GM12892 (cell line): Measurements from ENCODE around the gene TRPM3.

Source experiments
- POLR2AphosphoS5 ChIP-seq: IDR thresholded peaks from 2 replicates; pipeline ENCODE4 v1.6.1; 2011; ENCODE audit warnings: low read depth, low read length, control low read depth
- TAF1 ChIP-seq: IDR thresholded peaks from 2 replicates; pipeline ENCODE4 v1.6.1; 2011; ENCODE audit warnings: low read depth, mild to moderate bottlenecking, control low read depth, low read length, borderline replicate concordance

DNA sequence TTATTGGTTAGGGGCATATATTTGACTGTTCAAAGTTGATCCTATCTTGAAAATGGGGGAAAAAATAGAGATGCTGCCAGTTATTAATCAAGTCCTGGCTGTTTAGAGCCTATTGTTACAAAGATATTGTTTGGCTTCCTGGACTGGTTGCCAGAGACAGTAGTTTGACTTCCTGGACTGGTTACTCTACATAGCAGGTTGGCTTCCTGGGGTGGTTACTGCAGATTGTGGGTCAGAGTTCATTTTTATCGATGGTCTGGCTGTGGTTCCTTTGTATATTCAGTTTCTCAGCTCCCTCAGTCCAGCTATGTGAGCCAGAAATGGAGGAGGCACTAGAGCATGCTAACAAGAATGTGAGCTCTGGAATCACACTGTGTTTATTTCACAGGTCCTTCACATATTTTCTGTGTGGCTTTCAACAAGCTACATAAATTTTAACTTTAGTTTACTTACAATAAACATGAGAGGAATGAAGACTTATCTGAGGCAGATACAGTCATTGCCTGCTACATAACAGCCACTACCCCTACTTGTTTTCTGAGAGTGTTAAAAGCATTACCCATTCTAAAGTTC is 137.6 kb downstream of the TRPM3 start:
- TF ChIP-seq TAF1 = no peak
- no peak for TF ChIP-seq POLR2AphosphoS5
